ENCODE results near the gene ANGEL1. TPM values are rescaled to one million over a fixed set of nuclear protein-coding genes. Genes with fewer than 3 reads are reported as not detected.
A peak's percentile ranks its signal among the peaks of the same experiment; 100 is the strongest.

ANGEL1 gene
- total and polyA plus RNA-seq, 2 donors (not counting 1 experiment from before 2014, with no cell fraction given): 13.1 to 27.3 TPM

DNA sequence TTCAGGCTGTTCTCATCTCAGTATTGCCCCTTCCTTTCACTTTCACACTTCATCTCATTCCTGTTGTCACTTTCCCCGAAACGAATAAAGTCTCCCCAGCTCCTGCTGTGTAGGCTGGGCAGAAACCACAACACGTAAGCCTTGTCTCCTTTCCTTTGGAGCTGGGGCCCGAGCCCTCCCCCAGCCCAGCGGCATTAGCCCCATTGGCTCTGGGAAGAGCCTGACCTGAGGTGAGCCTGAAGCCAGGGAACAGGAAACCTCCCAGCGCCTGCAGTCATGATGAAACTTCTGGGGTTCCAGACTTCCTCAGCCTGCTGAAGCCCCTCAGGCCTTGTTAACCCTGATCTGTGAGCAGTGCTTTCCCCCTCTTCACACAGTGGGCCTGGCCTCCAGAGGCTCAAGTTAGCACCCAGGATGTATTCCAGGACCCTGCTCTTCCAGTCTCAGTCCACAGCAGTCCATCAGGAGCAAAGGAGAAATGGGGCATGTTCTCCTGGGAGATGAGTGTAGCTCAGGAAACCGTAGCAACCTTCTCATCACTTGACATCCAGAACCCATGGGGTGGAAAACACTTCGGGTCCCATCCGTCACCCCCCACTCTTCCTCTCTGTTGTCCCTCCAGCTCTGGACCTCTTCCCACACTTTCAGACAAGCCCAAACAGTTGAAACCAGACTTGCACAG, 29.7 kb downstream of the ANGEL1 start:
- peaks cover 0 to 49% of the 10 kb centered on the region in 2 experiments for H3K36me3 ChIP-seq (replicated peaks in 1 of 2; ENCODE audit: control extremely low read depth in 1 of 2, control insufficient read depth in 1 of 2, extremely low read depth in 1 of 2, insufficient read depth in 2 of 2, low read length in 1 of 2)
- 47% methylated on average over 9 of the region's 9 CpGs for WGBS (ENCODE audit: insufficient coverage)
- no peaks in the 10 kb centered on the region for H4K20me1 ChIP-seq (ENCODE audit: control insufficient read depth, insufficient read depth, low read length, poor library complexity, severe bottlenecking)
- H3K4me2 ChIP-seq (replicated peaks; ENCODE audit: low read depth, low read length, poor library complexity, severe bottlenecking): no peak overlapping the region
- intact Hi-C loops (cut with micrococcal nuclease): no loop called here
- H3K4me3 ChIP-seq (ENCODE audit: control extremely low read depth in 1 of 5, extremely low read depth in 1 of 5, insufficient read depth in 1 of 5, low read depth in 2 of 5, low read length in 4 of 5): no peak overlapping the region
- H3K27me3 ChIP-seq (replicated peaks in 1 of 4; ENCODE audit: control extremely low read depth in 1 of 4, control insufficient read depth in 3 of 4, insufficient read depth in 4 of 4, low read length in 3 of 4): no peaks in the 10 kb centered on the region
- no peaks in the 10 kb centered on the region for H3K9me3 Mint-ChIP-seq (ENCODE audit: insufficient read depth)
- H3K27me3 Mint-ChIP-seq: no peaks in the 10 kb centered on the region
- no peak for TF ChIP-seq EZH2 (IDR thresholded peaks at IDR 0.05; ENCODE audit: borderline replicate concordance, insufficient read depth, low read depth, low read length, poor library complexity, severe bottlenecking)
- no peak overlapping the region for H3K27ac Mint-ChIP-seq
- no peak overlapping the region for H2AFZ ChIP-seq (ENCODE audit: insufficient read depth, low read depth, low read length, poor library complexity, severe bottlenecking)
- no peak for DNase-seq
- H3K4me3 Mint-ChIP-seq: no peak overlapping the region
- H3K4me1 ChIP-seq (ENCODE audit: control insufficient read depth in 2 of 2, insufficient read depth in 2 of 2, low read length in 2 of 2): no peaks in the 10 kb centered on the region
- H3K27ac ChIP-seq (ENCODE audit: low read length in 2 of 2): no peak overlapping the region
- H3K79me2 ChIP-seq (ENCODE audit: control insufficient read depth, insufficient read depth, low read length): no peaks in the 10 kb centered on the region
- CTCF ChIA-PET: interaction anchor here (1.1 to 4.3 kb wide), 3 partner anchors 14 to 73 kb away, joined by 3 to 35 read pairs (median 4); no protein-coding TSS in a partner anchor
- POLR2A ChIA-PET: no interaction called here
- no peak overlapping the region for H3K9ac ChIP-seq (ENCODE audit: low read length)
- no peaks in the 10 kb centered on the region for H3K4me1 Mint-ChIP-seq
- no peaks in the 10 kb centered on the region for H3K9me3 ChIP-seq (ENCODE audit: control extremely low read depth in 1 of 3, control insufficient read depth in 2 of 3, insufficient read depth in 1 of 3, low read length in 2 of 3)
- no peak for ATAC-seq (ENCODE audit: low read depth)

DNA sequence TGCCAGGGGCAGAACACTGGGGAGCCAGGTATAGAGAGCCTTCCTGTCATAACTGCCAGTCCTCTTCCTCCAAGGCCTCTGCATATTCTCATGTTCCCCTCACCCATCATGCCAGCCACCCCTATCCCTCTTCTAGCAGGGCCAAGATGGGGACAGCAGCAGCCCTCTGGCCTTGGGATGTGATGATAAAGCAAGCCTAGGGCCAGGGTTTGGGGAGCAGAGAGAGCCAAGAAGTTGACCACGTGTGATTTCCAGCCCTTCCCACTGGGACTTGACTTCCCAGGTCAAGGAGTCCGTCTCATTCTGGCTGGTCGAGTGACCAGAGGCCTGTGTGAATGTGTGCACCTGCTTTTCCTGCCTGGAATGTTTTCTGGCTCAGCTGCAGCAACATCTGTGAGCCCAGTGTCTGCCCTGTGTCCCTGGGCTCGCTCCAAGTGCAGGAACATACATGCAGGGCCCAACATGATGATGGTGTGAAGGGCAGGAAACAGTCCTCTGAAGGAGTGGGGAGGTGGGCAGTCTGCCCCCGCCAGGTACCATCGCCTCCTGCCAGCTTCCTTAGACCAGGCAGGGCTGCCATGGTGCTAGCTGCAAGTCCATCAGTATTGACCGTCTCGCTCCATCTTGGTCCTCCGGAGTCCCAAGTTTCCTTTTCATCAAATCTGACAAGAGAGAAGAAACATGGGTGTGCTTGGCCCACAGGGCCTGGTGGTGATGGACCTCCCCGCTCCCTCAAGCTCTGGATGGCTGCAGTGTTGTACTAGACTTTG, 30.4 kb downstream of the ANGEL1 start:
- Histone ChIP-seq H3K4me3 (ENCODE audit: control extremely low read depth in 1 of 5, extremely low read depth in 1 of 5, insufficient read depth in 1 of 5, low read depth in 2 of 5, low read length in 4 of 5) (no peak overlapping the region), H2AFZ (ENCODE audit: insufficient read depth, low read depth, low read length, poor library complexity, severe bottlenecking) (no peak overlapping the region), H3K4me1 (ENCODE audit: control insufficient read depth in 2 of 2, insufficient read depth in 2 of 2, low read length in 2 of 2) (no peaks in the 10 kb centered on the region), H3K4me2 (replicated peaks; ENCODE audit: low read depth, low read length, poor library complexity, severe bottlenecking) (no peak overlapping the region), H3K9me3 (ENCODE audit: control extremely low read depth in 1 of 3, control insufficient read depth in 2 of 3, insufficient read depth in 1 of 3, low read length in 2 of 3) (no peaks in the 10 kb centered on the region), H3K27me3 (replicated peaks in 1 of 4; ENCODE audit: control extremely low read depth in 1 of 4, control insufficient read depth in 3 of 4, insufficient read depth in 4 of 4, low read length in 3 of 4) (no peaks in the 10 kb centered on the region), H3K79me2 (ENCODE audit: control insufficient read depth, insufficient read depth, low read length) (no peaks in the 10 kb centered on the region), H3K27ac (ENCODE audit: low read length in 2 of 2) (no peak overlapping the region), H4K20me1 (ENCODE audit: control insufficient read depth, insufficient read depth, low read length, poor library complexity, severe bottlenecking) (no peaks in the 10 kb centered on the region), H3K9ac (ENCODE audit: low read length) (no peak overlapping the region), H3K36me3 (replicated peaks in 1 of 2; ENCODE audit: control extremely low read depth in 1 of 2, control insufficient read depth in 1 of 2, extremely low read depth in 1 of 2, insufficient read depth in 2 of 2, low read length in 1 of 2) (peaks cover 0 to 41% of the 10 kb centered on the region in 2 experiments)
- Mint-ChIP-seq H3K27ac (peak overlapping the region; percentile 41), H3K27me3 (no peaks in the 10 kb centered on the region), H3K9me3 (ENCODE audit: insufficient read depth) (no peaks in the 10 kb centered on the region), H3K4me1 (no peaks in the 10 kb centered on the region), H3K4me3 (no peak overlapping the region)
- ChIA-PET POLR2A (no interaction called here), CTCF (interaction anchor here (1.5 kb wide), 2 partner anchors 11 to 13 kb away, joined by 3 to 4 read pairs; no protein-coding TSS in a partner anchor)
- ATAC-seq (ENCODE audit: low read depth) (no peak), DNase-seq (no peak)
- intact Hi-C loops (cut with micrococcal nuclease): no loop called here
- WGBS (ENCODE audit: insufficient coverage): 91% methylated on average over 8 of the region's 10 CpGs
- TF ChIP-seq EZH2 (IDR thresholded peaks at IDR 0.05; ENCODE audit: borderline replicate concordance, insufficient read depth, low read depth, low read length, poor library complexity, severe bottlenecking): no peak
- TF ChIP-seq, protein P1, sequence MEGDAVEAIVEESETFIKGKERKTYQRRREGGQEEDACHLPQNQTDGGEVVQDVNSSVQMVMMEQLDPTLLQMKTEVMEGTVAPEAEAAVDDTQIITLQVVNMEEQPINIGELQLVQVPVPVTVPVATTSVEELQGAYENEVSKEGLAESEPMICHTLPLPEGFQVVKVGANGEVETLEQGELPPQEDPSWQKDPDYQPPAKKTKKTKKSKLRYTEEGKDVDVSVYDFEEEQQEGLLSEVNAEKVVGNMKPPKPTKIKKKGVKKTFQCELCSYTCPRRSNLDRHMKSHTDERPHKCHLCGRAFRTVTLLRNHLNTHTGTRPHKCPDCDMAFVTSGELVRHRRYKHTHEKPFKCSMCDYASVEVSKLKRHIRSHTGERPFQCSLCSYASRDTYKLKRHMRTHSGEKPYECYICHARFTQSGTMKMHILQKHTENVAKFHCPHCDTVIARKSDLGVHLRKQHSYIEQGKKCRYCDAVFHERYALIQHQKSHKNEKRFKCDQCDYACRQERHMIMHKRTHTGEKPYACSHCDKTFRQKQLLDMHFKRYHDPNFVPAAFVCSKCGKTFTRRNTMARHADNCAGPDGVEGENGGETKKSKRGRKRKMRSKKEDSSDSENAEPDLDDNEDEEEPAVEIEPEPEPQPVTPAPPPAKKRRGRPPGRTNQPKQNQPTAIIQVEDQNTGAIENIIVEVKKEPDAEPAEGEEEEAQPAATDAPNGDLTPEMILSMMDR (IDR thresholded peaks at IDR 0.05): no peak

All from B cell (primary cell).